Hematopoietic multipotent progenitor cell treated with erythropoietin and hydrocortisone succinate and interleukin-3 and kit ligand, for 17 days (in vitro differentiated cells): Measurements from ENCODE around the gene APOB.

Experiments
- DNase-seq: peaks from one replicate; pipeline ENCODE4 v3.0.0-alpha.2; 2015; ENCODE audit warnings: low spot score

APOB gene, protein sequence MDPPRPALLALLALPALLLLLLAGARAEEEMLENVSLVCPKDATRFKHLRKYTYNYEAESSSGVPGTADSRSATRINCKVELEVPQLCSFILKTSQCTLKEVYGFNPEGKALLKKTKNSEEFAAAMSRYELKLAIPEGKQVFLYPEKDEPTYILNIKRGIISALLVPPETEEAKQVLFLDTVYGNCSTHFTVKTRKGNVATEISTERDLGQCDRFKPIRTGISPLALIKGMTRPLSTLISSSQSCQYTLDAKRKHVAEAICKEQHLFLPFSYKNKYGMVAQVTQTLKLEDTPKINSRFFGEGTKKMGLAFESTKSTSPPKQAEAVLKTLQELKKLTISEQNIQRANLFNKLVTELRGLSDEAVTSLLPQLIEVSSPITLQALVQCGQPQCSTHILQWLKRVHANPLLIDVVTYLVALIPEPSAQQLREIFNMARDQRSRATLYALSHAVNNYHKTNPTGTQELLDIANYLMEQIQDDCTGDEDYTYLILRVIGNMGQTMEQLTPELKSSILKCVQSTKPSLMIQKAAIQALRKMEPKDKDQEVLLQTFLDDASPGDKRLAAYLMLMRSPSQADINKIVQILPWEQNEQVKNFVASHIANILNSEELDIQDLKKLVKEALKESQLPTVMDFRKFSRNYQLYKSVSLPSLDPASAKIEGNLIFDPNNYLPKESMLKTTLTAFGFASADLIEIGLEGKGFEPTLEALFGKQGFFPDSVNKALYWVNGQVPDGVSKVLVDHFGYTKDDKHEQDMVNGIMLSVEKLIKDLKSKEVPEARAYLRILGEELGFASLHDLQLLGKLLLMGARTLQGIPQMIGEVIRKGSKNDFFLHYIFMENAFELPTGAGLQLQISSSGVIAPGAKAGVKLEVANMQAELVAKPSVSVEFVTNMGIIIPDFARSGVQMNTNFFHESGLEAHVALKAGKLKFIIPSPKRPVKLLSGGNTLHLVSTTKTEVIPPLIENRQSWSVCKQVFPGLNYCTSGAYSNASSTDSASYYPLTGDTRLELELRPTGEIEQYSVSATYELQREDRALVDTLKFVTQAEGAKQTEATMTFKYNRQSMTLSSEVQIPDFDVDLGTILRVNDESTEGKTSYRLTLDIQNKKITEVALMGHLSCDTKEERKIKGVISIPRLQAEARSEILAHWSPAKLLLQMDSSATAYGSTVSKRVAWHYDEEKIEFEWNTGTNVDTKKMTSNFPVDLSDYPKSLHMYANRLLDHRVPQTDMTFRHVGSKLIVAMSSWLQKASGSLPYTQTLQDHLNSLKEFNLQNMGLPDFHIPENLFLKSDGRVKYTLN (N-terminal part only)

DNA sequence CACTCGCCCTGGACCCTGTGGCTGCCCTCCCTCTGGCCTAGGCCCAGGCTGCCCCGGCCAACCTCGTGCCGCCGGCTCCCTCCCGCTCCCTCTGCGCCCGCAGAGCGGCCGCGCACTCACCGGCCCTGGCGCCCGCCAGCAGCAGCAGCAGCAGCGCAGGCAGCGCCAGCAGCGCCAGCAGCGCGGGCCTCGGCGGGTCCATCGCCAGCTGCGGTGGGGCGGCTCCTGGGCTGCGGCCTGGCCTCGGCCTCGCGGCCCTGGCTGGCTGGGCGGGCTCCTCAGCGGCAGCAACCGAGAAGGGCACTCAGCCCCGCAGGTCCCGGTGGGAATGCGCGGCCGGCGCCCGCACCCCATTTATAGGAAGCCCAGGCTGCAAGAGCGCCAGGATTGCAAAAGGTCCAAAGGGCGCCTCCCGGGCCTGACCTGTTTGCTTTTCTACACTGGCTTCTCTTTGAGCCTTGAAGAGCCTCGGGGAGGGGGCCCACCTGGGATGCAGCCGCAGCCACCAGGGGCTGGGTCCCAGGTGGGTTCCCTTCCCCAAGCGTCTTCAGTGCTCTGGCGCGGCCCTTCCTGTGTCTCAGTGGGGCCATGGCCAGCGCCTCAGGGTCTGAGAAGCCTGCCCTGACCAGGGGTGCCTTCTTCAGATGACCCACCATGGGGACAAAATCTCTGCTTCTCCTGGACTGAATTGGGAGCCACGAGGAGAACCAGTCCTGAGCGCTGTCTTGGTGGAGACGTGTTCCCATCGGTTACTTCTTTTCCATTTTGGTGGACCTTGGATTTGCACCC, at the start of gene APOB:
Gene APOB (minus strand): TSS at position 330 of the 789 bp plus-strand sequence. CDS start 128 bp downstream, at position 202.
- DNase-seq = no peak

DNA sequence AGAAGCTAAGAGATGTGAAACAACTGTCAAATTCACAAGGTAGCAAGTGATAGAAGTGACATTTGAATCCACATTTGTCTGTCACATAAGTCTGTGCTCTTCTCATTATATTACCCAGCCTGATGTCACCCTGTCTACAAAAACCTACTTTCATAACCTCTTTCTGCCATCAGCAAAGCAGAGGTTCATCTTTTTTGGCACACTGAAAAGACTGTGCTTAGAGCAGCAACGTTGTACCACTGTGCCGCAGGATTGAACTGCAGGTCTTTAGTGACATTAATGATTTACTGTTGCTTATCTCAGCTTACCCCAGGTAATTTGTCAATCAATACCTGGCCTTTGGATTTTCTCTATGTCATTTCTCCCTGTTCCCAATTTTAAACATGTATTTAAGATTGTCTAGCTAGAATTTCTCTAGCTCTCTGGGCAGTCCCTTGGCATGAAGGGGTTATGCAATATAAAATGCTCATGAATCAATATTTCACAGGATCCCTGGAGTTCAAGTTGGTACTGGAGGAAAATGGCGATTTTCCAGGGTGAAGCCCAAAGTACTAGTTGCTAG, 48.5 kb upstream of the APOB start:
- no peak for DNase-seq

DNA sequence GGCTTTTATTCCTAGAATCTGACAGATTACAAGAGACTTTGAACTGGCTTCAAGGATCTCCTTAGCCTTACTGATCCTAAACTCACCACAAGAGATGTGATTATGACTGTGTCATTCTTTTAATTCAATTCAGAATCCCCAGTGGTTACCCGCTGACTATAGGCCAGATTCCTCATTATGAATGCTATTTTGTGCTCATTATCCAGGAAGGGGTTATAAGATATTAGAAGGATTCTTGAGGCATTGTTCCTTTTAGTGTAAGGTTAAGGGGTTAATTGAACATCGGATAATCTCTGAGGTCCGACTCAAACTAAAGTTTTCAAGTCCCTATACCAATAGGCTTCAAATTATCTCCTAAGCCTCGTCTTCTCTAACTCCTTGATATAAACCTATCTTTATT, 40.5 kb upstream of the APOB start:
- no peak for DNase-seq

DNA sequence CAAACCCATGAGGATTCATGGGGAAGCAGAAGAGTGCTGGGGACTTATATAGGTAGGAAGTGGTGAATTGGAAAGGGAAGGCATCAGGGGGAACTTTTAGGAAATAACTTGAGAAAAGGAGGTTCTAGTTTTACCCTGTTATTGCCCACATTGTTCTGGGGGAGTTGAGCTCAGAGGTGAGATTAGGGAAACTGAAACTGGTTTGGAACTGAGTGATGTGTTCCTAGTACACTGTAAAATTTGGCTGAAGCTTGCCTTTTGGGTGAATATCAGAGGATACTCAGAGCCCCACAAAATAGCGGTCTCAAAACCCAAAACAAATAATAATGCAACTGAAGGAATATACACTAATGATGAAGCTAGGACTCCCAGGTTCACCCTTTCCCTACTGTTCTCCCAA, 39.6 kb upstream of the APOB start:
- no peak for DNase-seq

DNA sequence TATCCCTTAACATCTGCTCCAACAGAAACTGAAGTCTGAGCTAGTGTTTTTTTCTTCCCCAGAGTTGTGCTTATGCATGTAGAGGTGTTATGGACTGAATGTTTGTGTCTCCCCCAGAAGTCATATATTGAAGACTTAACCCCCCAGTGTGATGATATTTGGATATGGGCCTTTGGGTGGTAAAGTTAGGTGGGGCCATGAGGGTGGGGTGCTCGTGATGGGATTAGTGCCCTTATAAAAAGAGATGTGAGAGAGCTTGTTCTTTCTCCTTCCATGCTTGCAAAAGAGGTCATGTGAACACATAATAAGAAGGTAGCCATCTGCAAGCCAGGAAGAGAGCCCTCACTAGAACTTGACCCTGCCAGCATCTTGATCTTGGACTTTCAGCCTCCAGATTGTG, 34.4 kb upstream of the APOB start:
- no peak for DNase-seq

DNA sequence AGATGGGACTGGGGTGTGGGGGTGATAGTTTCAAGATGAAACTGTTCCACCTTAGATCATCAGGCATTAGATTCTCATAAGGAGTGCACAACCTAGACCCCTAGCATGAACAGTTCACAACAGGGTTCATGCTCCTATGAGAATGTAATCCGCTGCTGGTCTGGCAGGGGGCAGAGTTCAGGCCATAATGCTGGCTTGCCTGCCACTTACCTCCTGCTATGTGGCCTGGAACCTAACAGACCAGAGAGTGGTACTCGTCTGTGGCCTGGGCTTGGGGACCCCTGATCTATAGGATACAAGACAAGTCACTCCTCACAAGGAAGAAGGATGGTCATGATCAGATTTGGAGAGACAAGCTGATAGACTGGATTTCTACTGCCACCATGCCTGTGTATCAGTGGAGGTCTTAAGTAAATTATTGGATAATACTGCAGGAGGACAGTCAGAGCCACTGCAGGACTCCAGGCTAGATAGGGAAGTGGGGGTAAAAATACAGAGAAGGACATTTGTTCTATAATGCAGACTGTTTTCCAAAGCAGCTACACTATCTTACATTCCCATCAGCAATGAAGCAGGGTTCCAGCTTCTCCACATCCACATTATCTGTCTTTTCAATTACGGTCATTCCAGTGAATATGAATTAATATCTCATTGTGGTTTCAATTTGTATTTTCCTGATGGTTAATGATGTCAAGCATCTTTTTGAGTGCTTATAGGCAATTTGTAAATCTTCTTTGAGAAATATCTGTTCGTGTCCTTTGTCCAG, 28.8 kb upstream of the APOB start:
- no peak for DNase-seq

DNA sequence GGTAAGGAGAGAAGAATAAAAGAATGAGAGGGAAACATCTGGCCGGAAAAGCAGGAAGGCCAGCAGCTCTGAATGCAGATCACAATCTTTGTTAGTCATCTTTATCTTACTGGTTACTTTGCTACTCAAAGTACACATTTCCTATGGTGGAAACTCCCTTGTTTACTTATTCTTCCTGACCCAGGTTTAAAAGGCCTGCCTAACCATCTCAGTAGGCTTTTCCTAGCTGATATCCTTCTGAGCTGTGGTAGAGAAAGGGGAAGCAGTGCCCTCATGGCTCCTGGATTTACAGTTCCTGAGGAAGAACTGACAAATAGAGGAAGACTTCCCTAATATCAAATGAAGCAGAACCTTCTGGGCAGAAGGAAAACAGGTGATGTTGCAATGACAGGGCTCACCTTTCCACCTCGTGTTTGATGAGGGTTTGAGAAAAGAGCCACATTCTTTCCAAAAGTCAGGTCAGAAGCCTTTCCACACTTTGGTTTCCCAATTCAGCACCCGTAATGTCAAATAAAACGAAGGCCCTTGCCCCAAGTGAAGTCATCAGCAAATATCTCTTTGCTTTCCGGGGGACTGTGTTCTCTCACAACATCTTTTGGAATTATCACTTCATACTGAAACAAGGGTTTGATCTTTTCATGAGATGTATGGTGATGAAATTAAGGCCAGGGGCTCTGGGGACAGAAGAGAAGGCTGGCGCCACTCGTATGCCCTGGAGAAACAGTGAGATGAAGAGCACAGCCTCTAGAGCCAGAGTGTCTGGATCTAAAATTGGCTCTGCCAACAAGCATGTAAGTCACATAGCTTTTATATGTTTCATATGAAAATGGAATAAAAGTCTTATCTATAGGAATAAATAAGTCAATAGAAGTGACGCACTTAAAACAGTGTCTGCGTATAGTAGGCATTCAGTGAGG, 26.7 kb upstream of the APOB start:
- no peak for DNase-seq

DNA sequence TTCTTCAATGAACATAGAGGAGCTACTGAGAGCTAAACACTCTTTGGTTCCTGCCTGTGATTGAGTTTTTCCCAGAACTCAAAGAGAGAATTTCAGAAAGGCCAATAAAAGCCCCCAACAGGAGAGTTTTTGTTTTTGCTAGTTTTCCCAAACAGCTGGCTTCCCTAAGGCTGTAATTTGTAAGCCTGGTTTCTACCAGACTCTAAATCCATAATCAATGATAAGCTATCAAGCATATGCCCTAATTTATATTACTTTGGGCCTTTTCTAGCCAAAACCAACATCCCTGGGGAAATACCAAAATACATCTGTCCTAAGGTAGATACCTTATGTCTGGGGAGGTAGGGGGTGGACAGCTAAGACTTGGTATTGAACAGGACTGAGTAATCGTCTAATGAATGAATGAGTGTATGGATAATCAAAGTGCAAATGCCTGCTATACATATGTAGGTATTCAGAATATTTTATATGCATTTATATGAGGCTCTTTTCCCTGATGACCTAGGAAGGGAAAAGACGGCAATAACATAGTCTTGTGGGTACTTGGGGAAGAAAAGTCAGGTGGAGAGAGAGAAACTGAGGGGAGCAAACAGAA, 26.0 kb upstream of the APOB start:
- DNase-seq = no peak

DNA sequence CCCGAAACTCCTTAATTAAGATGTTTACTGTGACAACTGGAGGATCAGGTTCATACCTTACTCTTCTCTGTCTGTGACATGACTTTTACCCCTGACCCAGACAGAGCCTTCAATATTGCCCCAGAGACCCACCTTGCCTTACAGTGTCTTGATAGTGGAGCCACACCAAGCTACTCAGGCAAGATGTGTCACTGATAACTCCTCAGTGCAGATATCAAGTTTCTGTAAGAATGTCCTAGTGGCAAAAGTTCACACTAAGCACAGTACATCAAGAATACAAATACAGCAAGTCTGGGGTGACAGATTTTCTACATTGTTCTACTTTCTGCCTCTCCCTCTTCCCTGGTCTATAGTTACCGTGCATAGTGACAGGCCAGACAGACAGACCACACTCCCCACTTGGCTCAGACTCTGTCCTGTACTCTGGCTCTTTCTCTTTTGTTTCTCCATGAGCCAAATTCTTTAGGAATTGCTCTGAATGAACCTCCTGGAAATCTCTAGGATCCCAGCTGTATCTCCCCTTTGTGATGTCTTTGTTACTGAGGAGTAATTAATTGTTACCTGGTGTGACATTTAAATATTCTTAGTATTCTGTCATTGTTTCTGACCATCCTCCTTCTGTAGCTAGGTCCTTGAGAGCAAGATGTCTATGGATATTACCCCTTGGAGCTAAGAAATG, 24.1 kb upstream of the APOB start:
- no peak for DNase-seq

DNA sequence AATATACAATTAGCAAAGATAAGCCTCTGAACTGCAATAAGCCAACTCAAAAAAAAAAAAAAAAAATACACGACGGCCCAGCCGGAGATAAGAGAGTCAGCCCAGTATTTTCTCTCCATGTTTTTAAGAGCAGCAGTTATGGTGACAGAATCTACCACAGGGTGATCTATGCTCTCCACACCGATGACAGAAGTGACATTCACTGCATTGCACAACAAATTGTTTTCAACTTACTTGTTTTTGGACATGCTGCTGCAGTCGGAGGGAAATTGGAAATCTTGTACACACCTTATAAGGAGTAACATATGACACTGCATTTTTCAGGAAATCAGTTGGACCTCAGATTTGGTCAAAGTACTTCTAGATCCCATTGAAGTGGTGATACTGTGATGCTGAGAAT, 23.3 kb upstream of the APOB start:
- no peak for DNase-seq

DNA sequence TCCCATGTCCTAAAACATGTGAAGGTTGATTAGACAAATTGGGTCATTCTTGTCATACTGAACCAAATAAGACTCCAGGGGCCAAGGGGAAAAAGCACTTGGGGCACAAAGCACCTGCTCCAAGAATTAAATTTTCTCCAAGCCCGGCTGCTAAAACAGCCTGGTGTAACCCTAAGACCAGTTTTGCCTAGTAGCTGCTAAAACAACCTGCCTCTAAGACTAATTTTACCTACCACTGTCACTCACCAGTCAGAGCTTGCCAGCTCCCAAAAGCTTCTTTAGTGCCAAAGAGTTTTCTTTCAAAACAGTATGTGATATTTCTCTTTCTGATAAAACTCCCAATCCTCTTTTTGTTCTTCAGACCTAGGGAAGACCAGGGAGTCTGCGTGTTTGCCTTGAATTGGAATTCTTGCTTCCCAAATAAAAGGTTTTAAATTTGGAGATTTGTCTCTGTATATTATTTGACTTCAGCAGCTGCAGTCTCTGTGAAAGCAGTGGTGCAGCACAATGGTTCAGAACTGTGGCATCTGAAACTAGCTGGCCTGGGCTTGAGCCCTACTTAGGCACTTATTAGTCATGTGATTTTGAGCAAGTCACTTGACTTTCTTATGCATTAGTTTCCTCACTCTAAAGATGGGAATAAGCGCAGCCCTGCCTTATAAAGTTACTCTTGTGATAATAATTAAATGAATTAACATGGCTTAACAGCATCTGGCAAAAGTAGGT, 16.2 kb upstream of the APOB start:
- no peak for DNase-seq

DNA sequence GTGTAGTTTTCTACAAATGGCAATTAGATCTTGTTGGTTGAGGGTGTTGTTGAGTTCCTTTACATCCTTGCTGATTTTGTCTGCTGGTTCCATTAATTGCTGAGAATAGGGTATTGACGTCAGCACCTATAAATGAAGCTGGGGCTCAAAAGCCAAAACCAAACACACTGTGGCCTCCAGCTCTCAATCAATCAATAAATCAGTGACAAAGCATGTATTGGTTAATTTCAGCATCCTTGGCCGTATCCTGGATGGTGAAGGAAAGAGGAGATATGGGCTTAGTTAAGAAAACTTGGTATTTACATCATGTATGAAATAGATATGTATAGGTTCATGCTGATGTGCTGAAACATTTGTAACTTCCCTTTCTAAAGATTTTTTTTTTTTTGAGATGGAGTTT, 13.2 kb upstream of the APOB start:
- DNase-seq = no peak

DNA sequence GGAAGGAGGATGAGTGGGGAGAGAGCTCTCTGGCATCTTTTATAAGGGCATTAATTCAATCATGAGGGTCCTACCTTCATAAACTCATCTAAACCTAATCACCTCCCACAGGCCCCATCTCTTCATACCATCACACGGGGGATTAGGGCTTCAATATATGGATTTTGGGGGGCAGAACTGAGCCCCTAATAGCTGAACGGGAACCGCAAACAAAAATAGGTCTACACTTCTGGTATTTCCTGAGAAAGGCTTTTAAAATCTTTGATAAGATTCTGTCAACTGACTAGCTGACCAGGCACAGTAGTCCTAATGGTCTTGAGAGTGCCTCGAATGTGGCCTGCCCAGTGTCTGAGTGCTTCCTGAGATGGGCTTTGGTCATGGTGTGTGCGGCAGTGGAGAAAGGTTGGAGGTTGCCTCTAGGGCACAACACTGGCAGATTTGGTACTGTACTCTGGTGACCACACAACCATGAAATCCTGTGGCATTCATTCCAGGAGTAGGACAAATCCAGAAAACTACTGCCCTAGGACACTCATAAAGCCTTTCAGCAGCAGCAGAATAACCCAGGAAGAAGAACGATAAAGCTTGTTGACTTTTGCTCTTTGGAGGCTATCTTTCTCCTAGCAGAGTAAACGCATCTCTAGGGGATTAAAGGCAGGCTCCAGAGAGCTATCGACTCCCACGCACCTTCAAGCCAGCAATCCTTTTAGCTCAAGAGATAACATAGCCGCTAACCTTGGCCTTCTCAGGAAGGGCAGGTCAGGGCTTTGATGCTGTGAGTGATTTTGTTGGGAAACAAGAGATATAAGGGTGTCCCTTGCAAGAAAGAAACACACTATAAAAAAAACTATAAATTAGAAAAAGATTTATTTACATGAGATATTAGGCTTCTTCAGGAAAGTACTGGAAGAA, 12.3 kb upstream of the APOB start:
- no peak for DNase-seq

DNA sequence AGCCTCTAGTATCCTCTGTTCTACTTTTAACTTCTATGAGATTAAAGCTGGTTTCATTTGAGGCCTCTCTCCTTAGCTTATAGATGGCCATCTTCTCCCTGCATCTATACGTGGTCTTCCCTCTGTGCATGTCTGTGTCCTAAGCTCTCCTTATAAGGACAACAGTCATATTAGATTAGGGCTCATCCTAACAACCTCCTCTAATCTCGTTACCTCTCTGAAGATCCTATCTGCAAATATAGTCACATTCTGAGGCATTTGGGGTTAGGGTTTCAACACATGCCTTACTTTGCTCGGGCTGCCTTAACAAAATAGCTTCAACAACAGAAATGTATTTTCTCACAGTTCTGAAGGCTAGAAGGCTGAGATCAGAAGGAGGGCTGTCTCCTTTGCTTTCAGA, 11.6 kb upstream of the APOB start:
- no peak for DNase-seq

DNA sequence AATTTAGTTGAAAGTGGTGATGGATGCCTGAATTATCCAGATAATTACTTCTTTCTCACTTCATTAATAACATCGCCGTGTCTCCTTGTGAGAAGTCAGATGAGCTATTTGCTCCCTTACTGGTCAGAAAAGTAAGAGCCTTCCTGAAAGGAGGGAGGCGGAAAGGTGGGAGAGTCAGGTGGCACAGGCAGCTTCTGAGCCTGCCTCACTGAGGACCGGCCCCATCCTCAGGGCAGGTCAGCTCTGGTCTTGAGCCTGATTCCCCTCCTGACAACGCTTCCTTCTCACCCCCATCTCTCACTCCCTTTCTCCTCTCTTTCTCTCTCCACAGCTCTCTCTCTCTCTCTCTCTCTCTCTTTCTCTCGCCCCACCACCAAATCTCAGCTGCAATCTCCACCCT, 10.1 kb upstream of the APOB start:
- DNase-seq = no peak

DNA sequence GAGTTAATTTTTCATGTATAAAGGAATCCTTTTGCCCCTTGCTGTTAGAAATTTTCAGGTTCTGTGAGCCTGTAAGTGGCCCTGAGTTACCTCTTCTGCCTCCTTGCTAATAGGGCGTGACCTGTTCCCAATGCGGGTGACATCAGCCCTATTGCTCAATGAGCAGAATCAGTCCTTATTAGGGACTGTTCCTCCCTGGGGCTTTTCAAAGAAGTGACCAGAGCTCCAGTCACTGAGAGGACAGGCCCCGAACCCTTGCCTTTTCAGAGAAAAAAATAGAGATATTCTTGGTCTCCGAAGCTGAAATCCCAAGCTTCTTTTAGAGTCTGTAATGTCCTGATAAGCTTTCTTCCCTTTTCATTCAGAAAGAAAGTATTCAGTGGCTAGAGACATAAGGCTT, 8.2 kb upstream of the APOB start:
- no peak for DNase-seq

DNA sequence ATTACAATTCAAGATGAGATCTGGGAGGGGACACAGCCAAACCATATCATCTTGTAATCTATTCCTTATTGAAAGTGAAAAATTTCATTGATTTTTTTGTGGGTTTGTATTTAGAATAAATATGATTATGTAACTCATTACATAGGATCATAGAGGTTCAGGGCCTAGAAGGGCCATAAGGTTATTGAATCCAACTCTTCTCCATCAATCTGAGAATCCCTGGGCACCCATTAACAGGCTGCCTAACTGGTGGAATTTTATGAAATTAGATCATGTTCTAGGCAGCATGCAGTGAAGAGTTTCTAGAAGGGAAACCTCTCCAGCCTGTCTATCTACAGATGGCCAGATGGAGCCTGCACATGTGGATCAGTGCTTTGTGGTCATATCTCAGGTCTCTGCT, 6.3 kb upstream of the APOB start:
- no peak for DNase-seq
